Measurements from ENCODE around the gene LYRM1.

LYRM1 gene

DNA sequence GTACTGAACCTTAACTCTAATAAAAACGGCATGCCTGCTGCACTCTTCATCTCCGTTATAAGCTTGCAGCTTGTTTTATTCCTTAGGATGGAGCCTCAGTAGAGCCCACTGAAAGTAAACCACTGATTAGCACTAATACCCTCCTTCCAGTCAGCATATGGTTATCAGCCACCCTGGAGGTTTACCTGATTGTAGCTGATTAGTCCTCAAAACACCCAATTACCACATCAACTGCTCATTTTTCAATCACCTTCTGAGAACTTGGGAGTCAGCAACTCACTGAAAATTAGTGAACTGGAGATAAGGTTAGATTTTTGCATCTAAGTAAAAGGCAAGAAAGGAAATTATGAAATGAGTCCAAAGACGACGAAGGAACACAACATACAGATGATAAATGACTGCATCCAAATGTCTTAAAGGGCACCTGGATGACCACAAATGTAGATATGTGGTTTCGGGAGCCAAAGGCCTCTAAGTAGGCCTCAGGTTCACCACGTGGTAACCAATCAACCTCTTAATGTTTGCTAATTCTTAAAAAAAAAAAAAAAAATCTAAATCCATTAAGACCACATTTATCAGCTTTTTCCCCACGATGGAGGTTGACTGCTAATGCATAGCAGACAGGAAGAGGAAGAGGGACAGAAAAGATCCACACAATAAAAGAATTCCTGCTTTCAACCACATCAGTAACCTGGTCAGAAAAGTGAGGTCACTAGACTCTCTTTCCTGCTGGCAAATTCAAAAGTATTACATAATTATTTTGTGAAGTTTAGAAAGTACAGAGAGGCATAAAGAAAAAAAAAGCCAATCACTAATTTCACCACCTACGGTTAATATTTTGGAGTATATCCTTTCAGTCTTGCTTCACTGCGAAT lies 28.4 kb upstream of the LYRM1 start:
- DNase-seq = no peak

DNA sequence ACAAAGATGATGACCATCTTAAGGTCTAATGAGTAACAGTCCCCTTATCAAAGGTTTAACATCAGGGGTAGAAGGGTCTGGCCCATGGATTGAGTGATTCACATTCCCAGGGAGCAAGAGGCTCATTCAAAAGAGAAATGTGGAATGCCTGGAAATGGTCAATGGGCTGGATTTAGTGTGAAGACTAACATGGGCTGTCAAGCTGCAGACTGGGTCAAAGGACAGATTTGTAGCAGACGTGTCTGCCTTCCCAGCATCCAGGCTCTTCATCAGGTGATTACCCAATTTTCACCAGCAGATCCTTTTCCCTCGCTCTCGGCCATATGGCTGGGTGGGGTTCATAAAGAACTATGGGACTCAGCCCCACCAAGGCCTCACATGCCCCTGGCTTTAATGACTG lies 27.2 kb upstream of the LYRM1 start:
- DNase-seq = no peak

DNA sequence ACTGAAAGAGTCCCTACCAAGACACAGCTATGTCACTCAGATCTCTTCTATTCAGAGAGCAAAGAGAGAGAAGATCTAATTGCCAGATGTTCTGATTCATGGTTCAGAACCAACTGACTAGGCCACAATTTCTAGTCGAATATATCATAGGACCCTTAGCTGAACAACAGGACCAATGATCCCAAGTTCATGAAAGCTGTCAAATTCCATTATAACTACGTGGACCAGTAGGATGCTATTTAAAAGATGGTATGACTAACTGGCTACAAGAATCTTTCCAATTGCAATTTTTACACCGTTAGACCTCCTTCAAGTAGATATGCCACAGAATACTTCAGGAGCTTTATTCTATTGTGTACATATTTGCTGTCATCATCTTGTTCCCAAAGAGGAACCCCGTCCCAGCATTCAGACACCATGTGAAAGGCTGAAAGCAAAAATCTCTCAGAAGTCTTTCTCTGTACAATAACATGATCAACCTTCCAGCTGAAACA lies 26.4 kb upstream of the LYRM1 start:
- DNase-seq = no peak

DNA sequence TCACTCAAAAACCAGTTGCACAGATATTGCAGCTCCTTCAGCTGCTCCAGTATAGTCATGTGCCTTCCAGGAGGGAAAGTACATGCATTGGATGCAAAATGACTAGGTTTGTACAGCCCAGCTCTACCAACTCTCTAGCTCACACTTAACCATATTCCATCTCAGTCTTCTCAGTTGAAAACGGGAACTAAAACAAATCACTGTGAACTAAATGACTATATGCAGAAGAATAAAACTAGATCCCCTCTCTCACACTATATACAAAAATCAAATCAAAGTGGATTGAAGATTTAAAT lies 25.3 kb upstream of the LYRM1 start:
- DNase-seq = no peak

DNA sequence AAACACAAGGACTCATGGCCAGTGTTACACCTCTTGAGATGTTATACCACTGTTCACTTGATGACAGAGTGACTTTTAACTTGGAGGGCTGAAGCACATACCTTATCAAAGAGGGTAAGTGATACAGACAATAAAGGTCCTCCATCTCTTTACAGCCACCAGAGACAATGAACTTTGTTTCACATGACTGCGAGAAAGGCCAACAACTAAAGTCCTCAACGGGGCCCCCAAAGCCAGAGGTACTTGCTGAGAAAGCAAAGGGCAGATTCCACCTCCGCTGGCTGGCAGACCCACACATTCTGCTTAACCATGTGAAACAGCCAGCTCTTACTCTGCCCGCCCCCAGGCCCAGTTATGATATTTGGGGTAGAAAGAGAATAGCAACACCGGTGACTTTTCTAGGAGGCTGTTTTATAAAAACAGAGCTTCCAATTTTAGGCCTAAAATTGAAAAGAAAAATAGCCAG lies 21.9 kb upstream of the LYRM1 start:
- DNase-seq = no peak

DNA sequence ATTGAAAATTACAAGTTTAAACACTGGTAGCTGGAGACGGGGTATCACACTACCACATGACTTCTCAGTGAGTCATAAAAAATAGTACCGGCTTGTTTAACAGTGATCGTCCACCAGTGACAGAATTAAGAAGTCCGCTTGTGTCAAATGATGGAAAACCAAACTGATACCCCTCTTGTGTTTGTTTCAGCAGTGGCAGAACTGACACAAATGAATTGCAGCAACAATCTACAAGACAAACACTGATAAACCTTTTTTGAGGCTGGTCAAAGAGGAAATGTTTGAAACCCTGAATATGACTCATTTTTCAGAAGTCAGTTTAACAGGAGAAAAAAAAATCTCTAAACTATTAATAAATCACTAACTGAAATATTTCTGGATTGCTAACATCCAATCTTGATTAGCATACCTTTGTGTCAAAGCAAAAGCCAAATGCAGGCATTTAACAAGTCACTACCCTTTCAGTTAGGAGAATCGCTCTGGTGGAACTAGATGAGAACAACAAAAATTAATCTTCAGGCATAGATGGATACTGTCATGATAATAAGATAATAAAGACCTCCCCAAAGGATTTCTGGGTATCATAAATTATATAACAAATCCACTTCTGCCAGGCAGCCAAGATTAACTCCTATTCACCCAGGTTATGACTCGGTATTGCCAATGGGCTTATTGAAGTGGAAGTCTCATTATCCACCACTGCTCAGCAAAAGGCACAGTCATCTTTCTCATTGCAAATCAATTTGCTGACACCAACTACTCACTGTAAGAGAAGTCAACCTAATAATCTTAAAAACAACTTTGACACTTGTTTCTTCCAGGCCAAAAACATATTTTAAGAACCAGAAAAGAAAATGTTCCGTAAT lies 21.2 kb upstream of the LYRM1 start:
- DNase-seq = no peak

DNA sequence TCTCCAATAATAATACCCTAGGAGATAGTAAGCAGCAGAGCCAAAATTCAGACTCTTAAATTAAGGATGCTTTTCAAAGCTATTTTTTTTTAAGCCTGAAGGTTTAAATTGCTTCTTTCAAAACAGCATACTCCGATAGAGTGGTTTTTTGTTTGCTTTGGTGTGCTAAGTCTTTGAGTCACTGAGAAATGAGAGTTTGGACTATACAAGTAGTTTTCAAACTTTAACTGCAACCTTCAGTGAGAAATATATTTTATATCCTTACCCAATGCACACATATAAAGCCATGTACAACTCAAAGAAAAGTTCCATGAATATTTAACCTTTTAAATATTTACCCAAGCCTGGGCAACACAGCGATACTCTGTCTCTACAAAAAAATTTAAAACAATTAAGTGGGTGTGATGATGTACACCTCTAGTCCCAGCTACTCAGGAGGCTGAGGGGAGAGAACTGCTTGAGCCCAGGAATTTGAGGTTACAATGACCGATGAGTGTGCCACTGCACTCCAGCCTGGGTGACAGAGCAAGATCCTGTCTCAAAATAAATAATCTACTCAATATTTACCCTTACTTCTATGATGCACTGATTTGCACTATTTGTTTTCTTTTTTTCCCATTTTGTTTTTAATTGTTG lies 19.6 kb upstream of the LYRM1 start:
- no peak for DNase-seq

DNA sequence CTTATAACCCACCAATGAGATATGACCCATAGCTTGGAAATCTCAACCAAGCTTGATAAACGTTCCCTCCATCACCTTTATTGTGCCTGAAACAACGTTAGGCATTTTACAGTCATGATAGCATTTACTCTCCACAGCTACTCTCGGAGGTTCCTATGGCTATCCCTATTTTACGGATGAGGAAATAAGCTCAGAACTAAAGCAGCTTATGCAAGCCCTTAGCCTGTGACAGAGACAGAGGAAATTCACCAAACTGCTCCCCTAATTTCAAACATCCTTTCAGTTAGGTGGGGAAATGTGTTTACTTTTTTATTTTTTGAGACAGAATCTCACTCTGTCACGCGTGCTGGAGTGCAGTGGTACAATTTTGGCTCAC lies 19.1 kb upstream of the LYRM1 start:
- DNase-seq = no peak

DNA sequence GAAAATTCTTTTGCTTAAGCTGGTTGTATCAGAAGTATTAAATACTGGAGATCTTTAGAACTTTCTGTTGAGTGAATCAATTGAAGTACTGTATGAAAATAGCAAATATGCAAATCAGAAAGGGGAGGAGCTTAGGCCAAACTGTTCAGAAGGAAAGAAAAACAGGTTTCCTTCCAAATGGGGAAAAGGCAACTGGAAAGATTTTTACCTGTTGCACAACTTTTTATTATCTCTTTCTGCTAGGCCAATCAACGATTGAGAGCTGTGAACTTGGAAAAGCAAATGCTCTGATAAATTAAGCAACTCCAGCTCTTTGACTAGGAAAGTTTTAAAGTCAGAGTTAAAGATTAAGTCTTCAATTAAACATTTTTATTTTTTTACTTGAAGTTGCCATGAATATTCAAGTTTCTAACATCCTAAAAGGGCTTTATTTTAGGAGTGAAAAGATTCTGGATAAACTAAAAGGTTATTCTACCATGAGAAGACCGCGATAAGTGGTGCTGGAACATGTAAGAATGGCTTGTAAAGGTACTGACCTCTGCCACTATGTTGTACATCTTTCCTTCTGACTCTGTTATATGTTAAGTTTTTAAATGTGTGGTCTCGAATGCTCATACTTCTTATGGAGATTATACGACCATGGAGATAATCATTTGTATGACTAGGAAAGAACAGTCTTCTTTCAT lies 16.9 kb upstream of the LYRM1 start:
- DNase-seq = no peak

DNA sequence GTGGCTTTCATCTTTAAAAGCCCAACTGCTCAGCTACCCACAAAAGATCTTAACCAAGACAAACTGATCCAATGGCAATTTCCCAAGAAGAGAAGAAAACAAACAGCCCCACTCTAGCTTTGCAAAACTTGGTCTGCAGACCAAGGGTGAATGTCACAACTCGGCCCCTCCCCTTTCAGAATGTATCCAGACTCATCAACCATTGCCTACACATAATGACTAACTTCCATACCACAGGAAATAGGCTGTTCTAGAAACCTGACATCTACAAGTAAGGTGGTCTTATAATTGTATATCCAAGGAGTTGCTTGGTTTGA lies 16.4 kb upstream of the LYRM1 start:
- no peak for DNase-seq

DNA sequence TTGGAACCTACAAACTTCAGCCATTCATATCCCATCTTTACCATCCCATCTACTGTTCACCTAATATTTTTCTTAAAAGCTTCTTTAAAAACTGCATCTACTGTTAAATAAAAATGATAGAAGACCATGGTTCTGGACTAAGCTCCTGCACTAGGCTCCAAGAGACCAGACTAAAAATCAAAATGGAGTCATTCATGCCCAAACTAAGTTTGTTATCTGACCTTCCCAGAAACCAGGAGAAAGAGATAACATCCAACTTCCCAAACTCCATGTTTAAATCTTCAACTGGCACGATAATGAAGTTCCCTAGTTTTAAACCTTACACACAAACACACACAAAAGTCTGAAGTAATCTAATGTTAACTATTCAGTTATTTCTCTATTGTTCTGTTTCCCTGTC lies 14.3 kb upstream of the LYRM1 start:
- no peak for DNase-seq

DNA sequence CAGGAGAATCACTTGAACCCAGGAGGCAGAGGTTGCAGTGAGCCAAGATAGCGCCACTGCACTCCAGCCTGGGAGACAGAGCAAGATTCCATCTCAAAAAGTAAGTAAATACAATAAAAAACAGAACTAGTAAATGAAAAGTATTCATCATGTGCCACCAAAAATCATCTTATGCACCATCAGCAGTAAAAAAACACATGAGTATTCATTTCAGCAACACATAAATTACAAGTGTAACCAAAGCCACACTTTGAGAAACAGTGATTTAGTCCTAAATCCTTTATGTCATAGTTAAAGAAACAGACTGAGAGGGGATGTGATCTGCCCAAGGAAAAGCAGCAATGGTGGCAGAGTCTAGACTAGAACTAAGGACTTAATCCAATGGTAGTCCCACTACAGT lies 13.4 kb upstream of the LYRM1 start:
- no peak for DNase-seq

DNA sequence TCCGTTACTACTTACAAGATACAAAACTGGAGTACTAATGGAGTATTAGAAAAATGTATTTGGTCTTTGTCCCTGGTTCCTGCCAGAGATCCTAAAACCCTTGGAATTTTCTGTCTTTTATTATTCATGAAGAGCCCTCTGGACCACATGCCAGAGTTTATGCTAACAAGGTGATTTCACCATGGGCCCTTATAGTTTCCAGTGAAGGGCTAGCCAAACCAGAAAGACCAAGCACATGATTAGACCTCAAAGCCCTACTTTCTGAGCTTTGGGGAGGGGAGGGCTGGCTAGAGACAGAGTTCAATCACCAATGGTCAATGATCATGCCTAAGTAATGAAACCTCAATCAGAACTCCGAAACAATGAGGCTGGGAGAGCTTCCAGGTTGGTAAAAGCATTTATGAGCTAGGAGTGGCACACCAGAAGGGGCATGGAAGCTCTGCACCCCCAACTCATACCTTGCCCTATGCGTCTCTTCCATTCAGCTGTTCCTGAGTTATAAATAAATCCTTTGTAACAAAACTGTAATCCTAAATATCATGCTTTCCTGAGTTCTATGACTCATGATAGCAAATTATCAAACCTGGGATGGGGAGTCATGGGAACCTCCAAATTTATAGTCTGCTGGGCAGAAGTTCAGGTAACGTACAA lies 10.8 kb upstream of the LYRM1 start:
- DNase-seq = no peak

DNA sequence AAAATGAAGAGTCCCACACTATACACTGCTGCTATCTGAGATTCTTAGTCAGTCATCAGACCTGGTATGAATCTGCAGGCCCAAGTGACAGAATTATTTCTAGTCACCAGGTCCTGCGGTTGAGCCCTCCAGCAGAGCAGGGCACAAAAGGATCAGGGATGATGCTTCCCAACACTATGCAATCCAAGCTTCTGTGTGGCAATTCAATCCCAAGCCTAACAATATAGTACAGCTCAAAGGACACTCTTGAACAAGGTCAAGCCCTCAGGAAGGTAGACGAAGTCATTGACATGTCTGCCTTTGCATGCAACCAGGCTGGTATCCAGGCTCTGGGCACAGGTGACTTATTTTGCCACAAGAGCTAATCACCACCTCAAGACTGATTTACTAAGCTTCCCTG lies 6.2 kb upstream of the LYRM1 start:
- no peak for DNase-seq

DNA sequence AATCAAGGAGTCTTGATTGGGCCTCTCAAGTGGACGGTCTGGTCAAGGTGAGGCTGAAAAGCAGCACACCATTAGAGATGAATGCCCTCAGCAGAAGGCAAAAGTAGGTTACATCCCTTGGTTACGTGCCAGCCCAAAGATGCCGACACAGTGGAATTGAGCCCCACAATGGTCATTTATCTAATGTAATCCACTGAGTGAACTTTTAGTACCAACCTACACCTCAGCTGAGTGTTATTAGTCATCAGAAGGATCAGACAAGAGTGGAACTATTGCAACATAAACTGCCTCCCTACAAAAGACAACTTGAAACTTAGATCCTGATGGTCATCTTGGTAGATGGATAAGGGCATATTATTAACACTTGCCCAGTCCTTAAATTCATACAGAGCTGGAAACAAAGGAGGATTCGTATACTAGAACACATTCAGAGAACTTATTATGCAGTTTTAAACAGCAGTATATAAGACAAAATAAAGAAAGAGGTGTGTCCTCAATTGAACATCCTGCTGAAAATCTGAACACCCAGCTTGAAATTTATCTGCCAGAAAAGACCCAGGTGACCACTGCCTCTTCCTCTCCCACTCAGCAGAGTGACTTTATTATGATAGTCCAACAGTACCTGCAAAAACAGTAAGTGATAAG lies 3.2 kb upstream of the LYRM1 start:
- DNase-seq = no peak

DNA sequence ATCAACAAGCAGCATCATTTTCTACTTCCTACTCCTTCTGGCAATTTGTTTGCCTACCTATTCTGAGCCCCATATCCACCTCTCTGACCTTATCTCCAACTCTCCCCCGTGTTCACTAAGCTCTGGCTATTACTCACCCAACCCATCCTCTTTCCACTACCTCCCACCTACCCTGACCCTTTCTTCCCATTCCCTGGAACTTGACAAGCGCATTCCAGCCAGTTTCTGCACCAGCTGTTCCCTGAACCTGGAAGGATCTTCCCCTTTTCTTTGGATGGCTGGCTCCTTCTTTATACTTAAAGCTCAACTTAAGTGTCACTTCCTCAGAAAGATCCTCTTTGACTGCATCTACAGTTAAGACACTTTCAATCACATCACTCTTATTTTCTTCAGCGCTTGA lies 2.6 kb upstream of the LYRM1 start:
- no peak for DNase-seq

DNA sequence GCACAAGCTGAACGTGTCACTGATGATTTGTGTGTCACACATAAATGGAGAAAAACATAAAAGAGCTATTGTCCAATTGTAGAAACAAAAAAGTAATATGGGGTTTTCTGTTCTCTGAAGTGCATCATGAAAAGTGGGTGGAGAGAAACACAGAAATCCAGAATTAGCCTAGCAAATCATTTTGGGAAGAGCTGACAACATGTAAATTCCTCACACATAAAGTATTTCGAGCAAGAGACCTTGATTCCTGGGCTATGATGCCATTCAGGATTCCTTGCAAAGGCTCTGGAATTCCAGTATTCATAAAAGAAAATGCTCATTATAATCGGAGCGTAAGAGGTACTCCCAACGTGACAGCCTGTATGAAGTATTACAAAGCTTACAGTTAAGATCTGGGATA lies 1.5 kb upstream of the LYRM1 start:
- no peak for DNase-seq

DNA sequence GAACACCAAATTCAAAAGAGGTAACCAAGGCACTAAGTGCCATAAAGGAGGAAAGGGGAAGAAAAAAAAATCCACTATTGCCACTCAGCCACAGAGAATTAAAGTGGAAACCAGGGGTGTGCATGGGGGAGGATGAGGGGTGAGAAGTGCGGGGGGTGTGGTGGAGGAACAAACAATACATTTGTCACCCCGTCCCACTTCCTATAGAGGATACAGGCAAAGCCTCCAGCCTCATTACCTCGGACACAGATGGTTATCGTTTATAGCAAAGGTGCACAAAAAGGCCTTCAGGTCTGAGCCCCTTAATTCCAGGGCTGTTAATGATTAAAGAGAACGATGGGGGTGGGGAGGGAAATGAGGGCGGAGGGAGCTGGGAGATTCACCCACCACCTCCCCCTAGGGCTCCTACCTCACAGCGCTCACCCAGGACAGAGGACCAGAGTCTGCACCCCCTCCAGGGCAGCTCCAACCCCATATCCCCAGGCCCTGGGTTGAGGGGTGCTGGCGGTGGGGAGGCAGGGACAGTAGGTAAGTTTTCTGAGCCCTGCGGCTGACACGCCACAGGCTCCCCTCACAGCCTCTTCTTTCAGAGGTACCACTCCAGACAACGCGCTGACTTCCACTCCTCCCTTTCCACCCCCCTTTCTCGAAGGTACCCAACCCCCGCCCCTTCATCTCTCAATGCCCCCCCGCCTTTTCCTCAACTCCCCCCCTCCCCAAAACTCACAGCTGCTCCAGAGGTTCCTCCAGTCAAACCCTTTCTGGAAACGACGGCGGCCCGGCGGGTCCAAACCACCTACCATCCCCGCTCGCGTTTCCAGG lies 883 bp upstream of the LYRM1 start:
- no peak for DNase-seq

DNA sequence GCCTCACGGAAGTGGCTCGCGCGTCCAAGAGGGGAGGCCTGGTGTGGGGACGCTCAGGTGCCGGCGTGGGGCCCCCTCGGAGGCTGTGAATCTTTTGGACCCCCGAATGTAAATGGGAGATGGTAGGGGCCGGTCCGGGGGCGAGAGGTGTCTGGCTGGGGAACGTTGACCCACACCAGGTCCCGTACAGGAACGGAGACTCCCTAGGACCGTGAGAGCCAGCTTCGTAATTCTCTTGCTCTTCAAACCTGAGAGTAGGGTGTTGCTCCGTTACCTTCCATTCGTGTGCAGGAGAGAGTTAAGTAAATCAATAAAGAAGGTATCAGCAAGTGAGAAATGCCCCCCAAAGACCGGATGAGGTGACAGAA lies 481 bp downstream of the LYRM1 start:
- DNase-seq = no peak

DNA sequence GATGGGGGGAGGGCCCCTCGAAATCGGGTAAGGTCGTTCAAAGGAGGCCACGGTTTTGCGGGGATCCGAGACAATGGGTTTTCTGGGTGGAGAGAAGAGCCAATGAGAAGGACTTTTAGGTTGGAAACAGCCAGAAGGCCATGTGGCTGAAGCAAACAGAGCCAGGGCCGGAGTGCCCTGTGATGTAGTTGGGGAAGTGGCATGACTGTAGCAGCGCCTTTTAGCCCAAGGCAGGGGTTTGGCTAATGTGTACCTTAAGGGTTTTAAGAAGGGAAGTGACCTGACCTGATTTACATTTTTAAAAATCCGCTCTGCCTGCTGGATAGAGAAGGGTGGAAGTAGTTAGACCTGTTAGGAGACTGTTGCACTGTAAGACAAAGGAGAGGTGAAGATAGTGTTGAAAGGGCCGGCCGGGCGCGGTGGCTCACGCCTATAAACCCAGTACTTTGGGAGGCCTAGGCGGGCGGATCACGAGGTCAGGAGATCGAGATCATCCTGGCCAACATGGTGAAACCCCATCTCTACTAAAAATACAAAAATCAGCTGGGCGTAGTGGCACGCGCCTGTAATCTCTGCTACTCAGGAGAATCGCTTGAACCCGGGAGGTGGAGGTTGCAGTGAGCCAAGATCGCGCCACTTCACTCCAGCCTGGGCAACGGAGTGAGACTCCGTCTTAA lies 1.0 kb downstream of the LYRM1 start:
- peak; percentile 35 for DNase-seq

DNA sequence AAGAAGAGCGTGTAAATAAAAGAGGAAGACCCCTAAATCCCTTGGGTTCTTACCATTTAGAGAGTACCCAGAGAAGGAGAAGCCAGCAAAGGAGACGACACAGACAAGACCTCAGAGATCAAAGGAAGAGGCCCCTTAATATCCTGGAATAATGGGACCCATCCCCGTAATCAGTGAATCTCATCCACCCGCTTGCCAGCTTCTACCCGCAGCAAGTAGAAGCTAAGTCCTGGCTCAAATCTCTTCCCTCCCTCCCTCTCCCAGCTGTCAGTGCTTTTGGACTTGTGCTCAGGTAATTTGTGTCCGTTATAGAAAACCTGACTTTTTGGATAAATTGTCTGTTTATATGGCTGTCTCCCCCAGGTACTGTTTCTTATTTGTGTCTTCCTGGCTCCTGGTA lies 1.9 kb downstream of the LYRM1 start:
- DNase-seq = no peak
